Rectal smooth muscle tissue (tissue), 1 donor: Measurements from ENCODE around the gene LPAR1.

Source experiments
- H3K27ac ChIP-seq: one replicate; pipeline ENCODE4 v1.7.0; 2013; ENCODE audit warnings: low read depth, low read length, inconsistent platforms
- H3K27me3 ChIP-seq: one replicate; pipeline ENCODE4 v1.7.0; 2013; ENCODE audit warnings: low read length; ENCODE audit not compliant: control insufficient read depth, insufficient read depth
- H3K36me3 ChIP-seq: one replicate; pipeline ENCODE4 v1.7.0; 2013; ENCODE audit warnings: low read length; ENCODE audit not compliant: control insufficient read depth, insufficient read depth
- H3K4me1 ChIP-seq: one replicate; pipeline ENCODE4 v1.7.0; 2013; ENCODE audit warnings: low read length; ENCODE audit not compliant: control insufficient read depth, insufficient read depth
- H3K4me3 ChIP-seq: one replicate; pipeline ENCODE4 v1.7.0; 2013; ENCODE audit warnings: low read length
- H3K9ac ChIP-seq: one replicate; pipeline ENCODE4 v1.7.0; 2013; ENCODE audit warnings: low read length

LPAR1 gene

GRCh38 chr9:110990481-110990880, 47.8 kb downstream of the LPAR1 start:
- Histone ChIP-seq H3K27me3 (no peaks in the 10 kb centered on the region), H3K27ac (no peak overlapping the region), H3K4me1 (no peaks in the 10 kb centered on the region), H3K4me3 (no peak overlapping the region), H3K36me3 (no peaks in the 10 kb centered on the region), H3K9ac (no peak overlapping the region)

- H3K4me3 ChIP-seq = no peak overlapping the region
- H3K9ac ChIP-seq = no peak overlapping the region
- no peaks in the 10 kb centered on the region for H3K36me3 ChIP-seq
- H3K4me1 ChIP-seq = no peaks in the 10 kb centered on the region
- no peak overlapping the region for H3K27ac ChIP-seq
- no peaks in the 10 kb centered on the region for H3K27me3 ChIP-seq
These were observed 51.7 kb downstream of the LPAR1 start for GRCh38 chr9:110986529-110986928.

- Histone ChIP-seq H3K27me3 (no peaks in the 10 kb centered on the region), H3K4me1 (no peaks in the 10 kb centered on the region), H3K9ac (no peak overlapping the region), H3K36me3 (no peaks in the 10 kb centered on the region), H3K27ac (no peak overlapping the region), H3K4me3 (no peak overlapping the region)
These were observed 53.3 kb downstream of the LPAR1 start for GRCh38 chr9:110984890-110985437.

GRCh38 chr9:110980261-110980660, 58.0 kb downstream of the LPAR1 start:
- Histone ChIP-seq H3K4me1 (no peaks in the 10 kb centered on the region), H3K27me3 (no peaks in the 10 kb centered on the region), H3K36me3 (no peaks in the 10 kb centered on the region), H3K4me3 (no peak overlapping the region), H3K9ac (no peak overlapping the region), H3K27ac (no peak overlapping the region)

- Histone ChIP-seq H3K9ac (no peak overlapping the region), H3K27me3 (no peaks in the 10 kb centered on the region), H3K27ac (no peak overlapping the region), H3K36me3 (no peaks in the 10 kb centered on the region), H3K4me3 (no peak overlapping the region), H3K4me1 (no peaks in the 10 kb centered on the region)
These were observed 58.6 kb downstream of the LPAR1 start for GRCh38 chr9:110979636-110980035.

- H3K9ac ChIP-seq = no peak overlapping the region
- H3K27ac ChIP-seq = no peak overlapping the region
- no peaks in the 10 kb centered on the region for H3K36me3 ChIP-seq
- H3K4me3 ChIP-seq = no peak overlapping the region
- no peaks in the 10 kb centered on the region for H3K4me1 ChIP-seq
- no peaks in the 10 kb centered on the region for H3K27me3 ChIP-seq
These were observed 59.8 kb downstream of the LPAR1 start for GRCh38 chr9:110978516-110978915.

GRCh38 chr9:110977259-110977709, 61.0 kb downstream of the LPAR1 start:
- H3K27me3 ChIP-seq = no peaks in the 10 kb centered on the region
- no peak overlapping the region for H3K4me3 ChIP-seq
- H3K9ac ChIP-seq = no peak overlapping the region
- H3K27ac ChIP-seq = no peak overlapping the region
- H3K4me1 ChIP-seq = no peaks in the 10 kb centered on the region
- no peaks in the 10 kb centered on the region for H3K36me3 ChIP-seq

- H3K4me1 ChIP-seq = no peaks in the 10 kb centered on the region
- H3K4me3 ChIP-seq = no peak overlapping the region
- no peak overlapping the region for H3K9ac ChIP-seq
- peaks cover 2% of the 10 kb centered on the region for H3K36me3 ChIP-seq
- no peak overlapping the region for H3K27ac ChIP-seq
- no peaks in the 10 kb centered on the region for H3K27me3 ChIP-seq
These were observed 62.3 kb downstream of the LPAR1 start for GRCh38 chr9:110975969-110976368.

- no peaks in the 10 kb centered on the region for H3K27me3 ChIP-seq
- H3K9ac ChIP-seq = no peak overlapping the region
- H3K36me3 ChIP-seq = peaks cover 2% of the 10 kb centered on the region
- no peak overlapping the region for H3K27ac ChIP-seq
- H3K4me3 ChIP-seq = no peak overlapping the region
- H3K4me1 ChIP-seq = no peaks in the 10 kb centered on the region
These were observed 63.0 kb downstream of the LPAR1 start for GRCh38 chr9:110975278-110975677.

GRCh38 chr9:110971705-110972104, 66.6 kb downstream of the LPAR1 start:
- Histone ChIP-seq H3K4me1 (no peaks in the 10 kb centered on the region), H3K27ac (no peak overlapping the region), H3K4me3 (no peak overlapping the region), H3K27me3 (no peaks in the 10 kb centered on the region), H3K36me3 (peaks cover 2% of the 10 kb centered on the region), H3K9ac (no peak overlapping the region)

GRCh38 chr9:110971234-110971633, 67.0 kb downstream of the LPAR1 start:
- Histone ChIP-seq H3K4me3 (no peak overlapping the region), H3K27me3 (no peaks in the 10 kb centered on the region), H3K4me1 (no peaks in the 10 kb centered on the region), H3K9ac (no peak overlapping the region), H3K36me3 (peaks cover 2% of the 10 kb centered on the region), H3K27ac (no peak overlapping the region)

- Histone ChIP-seq H3K36me3 (peaks cover 2% of the 10 kb centered on the region), H3K27ac (no peak overlapping the region), H3K4me1 (no peaks in the 10 kb centered on the region), H3K27me3 (no peaks in the 10 kb centered on the region), H3K9ac (no peak overlapping the region), H3K4me3 (no peak overlapping the region)
These were observed 68.3 kb downstream of the LPAR1 start for GRCh38 chr9:110969971-110970386.

GRCh38 chr9:110968096-110968495, 70.2 kb downstream of the LPAR1 start:
- Histone ChIP-seq H3K9ac (no peak overlapping the region), H3K27ac (no peak overlapping the region), H3K27me3 (no peaks in the 10 kb centered on the region), H3K4me3 (no peak overlapping the region), H3K4me1 (no peaks in the 10 kb centered on the region), H3K36me3 (peaks cover 2% of the 10 kb centered on the region)
